IPS-NIHi7 (cell line): Measurements from ENCODE around the gene LLCFC1.

Experiments
- DNase-seq: peaks from one replicate; pipeline ENCODE4 v3.0.0; 2012; ENCODE audit warnings: mixed read lengths; ENCODE audit errors: extremely low spot score

LLCFC1 gene

GRCh38 chr7:142939226-142939910 is at the start of gene LLCFC1:
LLCFC1 (plus strand) TSS chr7:142939484; CDS start chr7:142939622, 138 bp downstream.
- DNase-seq: peak; percentile 93

GRCh38 chr7:142889816-142890215 is 49.5 kb upstream of the LLCFC1 start:
- DNase-seq: no peak

GRCh38 chr7:142890874-142891485 is 48.3 kb upstream of the LLCFC1 start:
- no peak for DNase-seq

GRCh38 chr7:142891490-142892082 is 47.7 kb upstream of the LLCFC1 start:
- no peak for DNase-seq

- DNase-seq: no peak
These were observed 46.3 kb upstream of the LLCFC1 start for GRCh38 chr7:142892951-142893350.

GRCh38 chr7:142894112-142894984 is 44.9 kb upstream of the LLCFC1 start:
- DNase-seq: no peak

- DNase-seq: no peak
These were observed 44.2 kb upstream of the LLCFC1 start for GRCh38 chr7:142894985-142895593.

GRCh38 chr7:142896151-142896550 is 43.1 kb upstream of the LLCFC1 start:
- no peak for DNase-seq

- no peak for DNase-seq
These were observed 42.4 kb upstream of the LLCFC1 start for GRCh38 chr7:142896741-142897379.

- no peak for DNase-seq
These were observed 41.6 kb upstream of the LLCFC1 start for GRCh38 chr7:142897691-142898090.

- peak; percentile 25 for DNase-seq
These were observed 40.7 kb upstream of the LLCFC1 start for GRCh38 chr7:142898377-142899170.

GRCh38 chr7:142899661-142900060 is 39.6 kb upstream of the LLCFC1 start:
- DNase-seq: no peak

- no peak for DNase-seq
These were observed 37.6 kb upstream of the LLCFC1 start for GRCh38 chr7:142901426-142902259.

- no peak for DNase-seq
These were observed 35.2 kb upstream of the LLCFC1 start for GRCh38 chr7:142904128-142904527.

- DNase-seq: no peak
These were observed 33.5 kb upstream of the LLCFC1 start for GRCh38 chr7:142905759-142906158.

- no peak for DNase-seq
These were observed 32.6 kb upstream of the LLCFC1 start for GRCh38 chr7:142906643-142907042.

GRCh38 chr7:142908290-142908689 is 31.0 kb upstream of the LLCFC1 start:
- DNase-seq: no peak

- peak; percentile 73 for DNase-seq
These were observed 30.1 kb upstream of the LLCFC1 start for GRCh38 chr7:142908921-142909890.
